Breast epithelium (tissue), 4 donors: ENCODE measurements around the gene URB1. TPM values are rescaled to one million over a fixed set of nuclear protein-coding genes. Genes with fewer than 3 reads are reported as not detected.
A peak's percentile ranks its signal among the peaks of the same experiment; 100 is the strongest.

Experiments used
- DNase-seq, 2 donors: peaks; one replicate each; pipeline ENCODE4 v3.0.0-alpha.2; 2019; ENCODE audit warnings: low spot score in 2 of 2
- H3K27ac ChIP-seq, 2 donors: fragments of 200-600 bp; sonication (generic) in 1 of 2; one replicate each; pipeline ENCODE4 v1.5.1; 2016 to 2019; ENCODE audit warnings: mild to moderate bottlenecking in 1 of 2
- H3K27me3 ChIP-seq, 2 donors: fragments of 200-600 bp; sonication (generic) in 1 of 2; one replicate each; pipeline versions ENCODE4 v1.5.1 to v1.6.0; 2017 to 2019; ENCODE audit warnings: control low read depth in 1 of 2, mild to moderate bottlenecking in 1 of 2
- H3K36me3 ChIP-seq: fragments of 200-600 bp; one replicate; pipeline ENCODE4 v1.5.1; 2019
- H3K4me1 ChIP-seq, 2 donors: fragments of 200-600 bp; sonication (generic); one replicate each; pipeline ENCODE4 v1.5.1; 2016 to 2019; ENCODE audit warnings: control low read depth in 1 of 2
- H3K4me3 ChIP-seq, 3 donors: fragments of 200-600 bp; sonication (generic); 1 replicate in 2 of 3; 2 replicates in 1 of 3; pipeline ENCODE4 v1.5.1; 2016 to 2019; ENCODE audit warnings: mild to moderate bottlenecking in 3 of 3, moderate library complexity in 2 of 3
- H3K9me3 ChIP-seq, 2 donors: fragments of 200-600 bp; sonication (generic) in 1 of 2; one replicate each; pipeline ENCODE4 v1.5.1; 2016 to 2019; ENCODE audit warnings: control low read depth in 1 of 2
- POLR2A ChIP-seq: fragments of 450-650 bp; IDR thresholded peaks from one replicate; pipeline ENCODE4 v1.6.1; 2016; ENCODE audit warnings: antibody characterized with exemption, mild to moderate bottlenecking, moderate library complexity
- POLR2AphosphoS5 ChIP-seq, 3 donors: sonication (generic); formaldehyde crosslinking; IDR thresholded peaks; one replicate each; pipeline ENCODE4 v1.6.1; 2017; ENCODE audit warnings: antibody characterized with exemption in 3 of 3
- intact Hi-C: fragments of 100-400 bp; cut with DNase I; formaldehyde crosslinking; loops from one replicate; pipeline ENCODE4 v1.15.1; 2023; ENCODE audit warnings: low total_unique reads
- total RNA-seq, 3 donors: library from RNA; depleted of rRNA; stranded (reverse); fragments of >200 nt; gene quantifications; one replicate each; pipeline ENCODE4 v1.1.0, GENCODE V29; 2016
- TF ChIP-seq, protein P1 (sequence below), 3 donors: fragments of 450-650 bp; IDR thresholded peaks; one replicate each; pipeline ENCODE4 v1.5.1; 2016 to 2017; ENCODE audit warnings: antibody characterized with exemption in 3 of 3, mild to moderate bottlenecking in 3 of 3, moderate library complexity in 3 of 3

The URB1 gene
- total RNA-seq, 3 donors from 2014 or later, result 12.8 to 22.2 (median 20.6) TPM

DNA sequence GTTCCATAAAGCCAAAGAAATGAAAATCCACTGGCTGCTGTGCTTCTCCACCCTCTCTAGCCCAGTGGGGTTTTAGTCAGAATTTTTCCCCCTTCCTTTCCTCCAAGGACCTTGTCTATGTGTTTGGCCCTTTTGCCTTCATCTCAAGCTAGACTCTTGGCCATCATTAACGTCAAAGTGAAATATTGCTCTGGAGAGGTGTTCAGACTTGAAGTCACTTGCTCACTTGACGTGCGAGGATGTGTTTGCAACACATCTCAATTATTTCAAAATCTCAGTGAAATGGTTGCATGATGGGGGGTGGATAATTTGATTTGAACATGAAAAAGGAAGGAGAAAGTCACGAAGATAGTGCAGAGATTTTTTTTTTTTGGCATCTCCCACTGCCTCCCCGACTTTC, 33.3 kb upstream of the URB1 start:
- H3K27me3 ChIP-seq, result no peaks in the 10 kb centered on the region
- intact Hi-C loops, result no loop called here
- H3K27ac ChIP-seq, result peak overlapping the region; percentile 68 to 72
- TF ChIP-seq, protein P1, sequence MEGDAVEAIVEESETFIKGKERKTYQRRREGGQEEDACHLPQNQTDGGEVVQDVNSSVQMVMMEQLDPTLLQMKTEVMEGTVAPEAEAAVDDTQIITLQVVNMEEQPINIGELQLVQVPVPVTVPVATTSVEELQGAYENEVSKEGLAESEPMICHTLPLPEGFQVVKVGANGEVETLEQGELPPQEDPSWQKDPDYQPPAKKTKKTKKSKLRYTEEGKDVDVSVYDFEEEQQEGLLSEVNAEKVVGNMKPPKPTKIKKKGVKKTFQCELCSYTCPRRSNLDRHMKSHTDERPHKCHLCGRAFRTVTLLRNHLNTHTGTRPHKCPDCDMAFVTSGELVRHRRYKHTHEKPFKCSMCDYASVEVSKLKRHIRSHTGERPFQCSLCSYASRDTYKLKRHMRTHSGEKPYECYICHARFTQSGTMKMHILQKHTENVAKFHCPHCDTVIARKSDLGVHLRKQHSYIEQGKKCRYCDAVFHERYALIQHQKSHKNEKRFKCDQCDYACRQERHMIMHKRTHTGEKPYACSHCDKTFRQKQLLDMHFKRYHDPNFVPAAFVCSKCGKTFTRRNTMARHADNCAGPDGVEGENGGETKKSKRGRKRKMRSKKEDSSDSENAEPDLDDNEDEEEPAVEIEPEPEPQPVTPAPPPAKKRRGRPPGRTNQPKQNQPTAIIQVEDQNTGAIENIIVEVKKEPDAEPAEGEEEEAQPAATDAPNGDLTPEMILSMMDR (IDR thresholded peaks at IDR 0.05), result no peak
- no peak for TF ChIP-seq POLR2AphosphoS5 (IDR thresholded peaks at IDR 0.05)
- no peak for TF ChIP-seq POLR2A
- peaks cover 6 to 9% of the 10 kb centered on the region in 2 donors for H3K4me1 ChIP-seq
- no peak overlapping the region for H3K4me3 ChIP-seq
- no peaks in the 10 kb centered on the region for H3K36me3 ChIP-seq
- peaks cover 0 to 8% of the 10 kb centered on the region in 2 donors for H3K9me3 ChIP-seq
- DNase-seq, result no peak

- Histone ChIP-seq H3K9me3 (peaks cover 0 to 8% of the 10 kb centered on the region in 2 donors), H3K4me1 (peaks cover 6 to 9% of the 10 kb centered on the region in 2 donors), H3K4me3 (no peak overlapping the region), H3K27me3 (no peaks in the 10 kb centered on the region), H3K27ac (peak overlapping the region; percentile 68 to 72), H3K36me3 (no peaks in the 10 kb centered on the region)
- intact Hi-C loops, result no loop called here
- no peak for DNase-seq
- TF ChIP-seq POLR2AphosphoS5 (IDR thresholded peaks at IDR 0.05) (no peak), POLR2A (no peak)
- TF ChIP-seq, protein P1 (IDR thresholded peaks at IDR 0.05), result no peak
Observed at GRCh38 chr21:32425628-32426027, 32.8 kb upstream of the URB1 start.

GRCh38 chr21:32424674-32425073, 31.9 kb upstream of the URB1 start:
- Histone ChIP-seq H3K27me3 (no peaks in the 10 kb centered on the region), H3K4me3 (no peak overlapping the region), H3K4me1 (peaks cover 6 to 9% of the 10 kb centered on the region in 2 donors), H3K36me3 (no peaks in the 10 kb centered on the region), H3K9me3 (peaks cover 0 to 8% of the 10 kb centered on the region in 2 donors), H3K27ac (peak overlapping the region in 1 of 2 donors; percentile 17)
- intact Hi-C loops, result no loop called here
- no peak for DNase-seq
- TF ChIP-seq POLR2A, result no peak
- no peak for TF ChIP-seq POLR2AphosphoS5 (IDR thresholded peaks at IDR 0.05)
- TF ChIP-seq, protein P1 (IDR thresholded peaks at IDR 0.05), result no peak

GRCh38 chr21:32424191-32424535, 31.4 kb upstream of the URB1 start:
- Histone ChIP-seq H3K4me1 (peaks cover 6 to 9% of the 10 kb centered on the region in 2 donors), H3K27me3 (no peaks in the 10 kb centered on the region), H3K36me3 (no peaks in the 10 kb centered on the region), H3K9me3 (peaks cover 0 to 8% of the 10 kb centered on the region in 2 donors), H3K4me3 (no peak overlapping the region), H3K27ac (no peak overlapping the region)
- no peak for DNase-seq
- intact Hi-C loops, result no loop called here
- TF ChIP-seq POLR2A, result no peak
- no peak for TF ChIP-seq POLR2AphosphoS5 (IDR thresholded peaks at IDR 0.05)
- TF ChIP-seq, protein P1 (IDR thresholded peaks at IDR 0.05), result no peak

- TF ChIP-seq, protein P1 (IDR thresholded peaks at IDR 0.05), result no peak
- no peak for TF ChIP-seq POLR2AphosphoS5 (IDR thresholded peaks at IDR 0.05)
- TF ChIP-seq POLR2A, result no peak
- Histone ChIP-seq H3K4me3 (no peak overlapping the region), H3K27me3 (no peaks in the 10 kb centered on the region), H3K36me3 (no peaks in the 10 kb centered on the region), H3K27ac (no peak overlapping the region), H3K4me1 (peaks cover 2 to 9% of the 10 kb centered on the region in 2 donors), H3K9me3 (peaks cover 0 to 8% of the 10 kb centered on the region in 2 donors)
- no peak for DNase-seq
- intact Hi-C loops, result no loop called here
Observed at GRCh38 chr21:32423320-32424190, 30.7 kb upstream of the URB1 start.
